ENCODE data around the gene KIFC3. TPM values are rescaled to one million over a fixed set of nuclear protein-coding genes. Genes with fewer than 3 reads are reported as not detected.

KIFC3 gene
- total RNA-seq, 4 donors from 2014 or later: 111 to 219 (median 153) TPM

- no peaks in the 10 kb centered on the region for H3K27me3 ChIP-seq
- H3K27ac ChIP-seq: no peak overlapping the region
- 82% methylated on average over 5 of the region's 5 CpGs for WGBS
- no peaks in the 10 kb centered on the region for H3K9me3 ChIP-seq
- no peak overlapping the region for H3K4me3 ChIP-seq
- no peak for DNase-seq (ENCODE audit: low spot score in 2 of 2)
- peaks cover 4% of the 10 kb centered on the region for H3K4me1 ChIP-seq
- peaks cover 54% of the 10 kb centered on the region for H3K36me3 ChIP-seq
- TF ChIP-seq POLR2A (IDR thresholded peaks at IDR 0.05): no peak
- no peak for TF ChIP-seq CTCF (IDR thresholded peaks at IDR 0.05)
- no peak for TF ChIP-seq POLR2AphosphoS5 (IDR thresholded peaks at IDR 0.05)
- TF ChIP-seq EP300 (IDR thresholded peaks at IDR 0.05): no peak
These were observed 52.3 kb downstream of the KIFC3 start for GRCh38 chr16:57749856-57750452.

GRCh38 chr16:57749101-57749692 lies 53.1 kb downstream of the KIFC3 start:
- H3K4me3 ChIP-seq: no peak overlapping the region
- DNase-seq (ENCODE audit: low spot score in 2 of 2): no peak
- TF ChIP-seq POLR2A (IDR thresholded peaks at IDR 0.05) (no peak), EP300 (IDR thresholded peaks at IDR 0.05) (no peak), CTCF (IDR thresholded peaks at IDR 0.05) (no peak), POLR2AphosphoS5 (IDR thresholded peaks at IDR 0.05) (no peak)
- no peaks in the 10 kb centered on the region for H3K9me3 ChIP-seq
- peaks cover 4% of the 10 kb centered on the region for H3K4me1 ChIP-seq
- no peaks in the 10 kb centered on the region for H3K27me3 ChIP-seq
- WGBS: 75% methylated on average over 2 of the region's 3 CpGs
- no peak overlapping the region for H3K27ac ChIP-seq
- H3K36me3 ChIP-seq: peaks cover 53% of the 10 kb centered on the region

GRCh38 chr16:57748596-57748995 lies 53.7 kb downstream of the KIFC3 start:
- Histone ChIP-seq H3K27ac (no peak overlapping the region), H3K9me3 (no peaks in the 10 kb centered on the region), H3K4me3 (no peak overlapping the region), H3K36me3 (peaks cover 52% of the 10 kb centered on the region), H3K4me1 (peaks cover 4% of the 10 kb centered on the region), H3K27me3 (no peaks in the 10 kb centered on the region)
- DNase-seq (ENCODE audit: low spot score in 2 of 2): no peak
- WGBS: 60% methylated on average over 8 of the region's 11 CpGs
- TF ChIP-seq EP300 (IDR thresholded peaks at IDR 0.05) (no peak), CTCF (IDR thresholded peaks at IDR 0.05) (no peak), POLR2A (IDR thresholded peaks at IDR 0.05) (no peak), POLR2AphosphoS5 (IDR thresholded peaks at IDR 0.05) (no peak)

- Histone ChIP-seq H3K4me1 (peaks cover 4% of the 10 kb centered on the region), H3K36me3 (peaks cover 49% of the 10 kb centered on the region), H3K27me3 (no peaks in the 10 kb centered on the region), H3K4me3 (no peak overlapping the region), H3K27ac (no peak overlapping the region), H3K9me3 (no peaks in the 10 kb centered on the region)
- WGBS: 87% methylated on average over 2 of the region's 6 CpGs
- TF ChIP-seq CTCF (IDR thresholded peaks at IDR 0.05): no peak
- no peak for TF ChIP-seq EP300 (IDR thresholded peaks at IDR 0.05)
- TF ChIP-seq POLR2AphosphoS5 (IDR thresholded peaks at IDR 0.05): no peak
- no peak for TF ChIP-seq POLR2A (IDR thresholded peaks at IDR 0.05)
- DNase-seq (ENCODE audit: low spot score in 2 of 2): no peak
These were observed 54.3 kb downstream of the KIFC3 start for GRCh38 chr16:57747996-57748395.

- H3K36me3 ChIP-seq: peaks cover 44% of the 10 kb centered on the region
- WGBS: 98% methylated on average over 12 of the region's 12 CpGs
- TF ChIP-seq POLR2A (IDR thresholded peaks at IDR 0.05): no peak
- TF ChIP-seq EP300 (IDR thresholded peaks at IDR 0.05): no peak
- TF ChIP-seq POLR2AphosphoS5 (IDR thresholded peaks at IDR 0.05): no peak
- no peak for TF ChIP-seq CTCF (IDR thresholded peaks at IDR 0.05)
These were observed 54.8 kb downstream of the KIFC3 start for GRCh38 chr16:57747496-57747895.

More at GRCh38 chr16:57747496-57747895, 54.8 kb downstream of the KIFC3 start:
- no peak for DNase-seq (ENCODE audit: low spot score in 2 of 2)
- Histone ChIP-seq H3K4me1 (peaks cover 7% of the 10 kb centered on the region), H3K27ac (no peak overlapping the region), H3K27me3 (no peaks in the 10 kb centered on the region), H3K4me3 (no peak overlapping the region), H3K9me3 (no peaks in the 10 kb centered on the region)
